WTC11 (cell line): Measurements from ENCODE around the gene UBE2J1. TPM values are rescaled to one million over a fixed set of nuclear protein-coding genes. Genes with fewer than 3 reads are reported as not detected.

Experiments
- ATAC-seq: fragments of 200-7000 bp; cut with Tn5 transposase; 2 replicates; pipeline ENCODE4 v1.10.0; 2021; ENCODE audit warnings: mild to moderate bottlenecking, moderate library complexity
- CTCF ChIA-PET: fragments of 300-600 bp; sonication (Branson Sonifier 250); formaldehyde crosslinking; loops from one replicate; lab custom pipeline; 2021; ENCODE audit warnings: antibody characterized with exemption; lab: Charles Lee
- POLR2A ChIA-PET: fragments of 350-600 bp; sonication (Branson Sonifier 250); formaldehyde crosslinking; loops from one replicate; lab custom pipeline; 2021; ENCODE audit warnings: antibody characterized with exemption; lab: Charles Lee
- DNase-seq: peaks from one replicate; pipeline ENCODE4 v3.0.0; 2021; ENCODE audit warnings: low spot score
- H3K27ac Mint-ChIP-seq: 2 replicates; pipeline ENCODE4 v1.8.0; 2021; ENCODE audit warnings: mixed read lengths
- H3K27me3 Mint-ChIP-seq: 2 replicates; pipeline ENCODE4 v1.8.0; 2021; ENCODE audit warnings: low read depth, mild to moderate bottlenecking, moderate library complexity, mixed read lengths
- H3K36me3 Mint-ChIP-seq: 2 replicates; pipeline ENCODE4 v1.8.0; 2021; ENCODE audit warnings: mixed read lengths
- H3K4me1 Mint-ChIP-seq: 2 replicates; pipeline ENCODE4 v1.8.0; 2022; ENCODE audit warnings: mixed read lengths
- H3K4me3 Mint-ChIP-seq: 2 replicates; pipeline ENCODE4 v1.8.0; 2021; ENCODE audit warnings: mild to moderate bottlenecking, moderate library complexity, mixed read lengths
- H3K9me3 Mint-ChIP-seq: 2 replicates; pipeline ENCODE4 v1.8.0; 2021; ENCODE audit warnings: mixed read lengths
- ATF1 ChIP-seq: sonication (generic); formaldehyde crosslinking; IDR thresholded peaks from 2 replicates; pipeline ENCODE4 v1.8.1; 2023; ENCODE audit warnings: mild to moderate bottlenecking, moderate library complexity, missing genetic modification reagents
- CTCF ChIP-seq: fragments of 200-600 bp; IDR thresholded peaks from 2 replicates; pipeline ENCODE4 v1.8.0; 2022; ENCODE audit warnings: antibody characterized with exemption
- E2F1 ChIP-seq: sonication (generic); formaldehyde crosslinking; IDR thresholded peaks from 2 replicates; pipeline ENCODE4 v1.8.0; 2022; ENCODE audit warnings: mild to moderate bottlenecking, missing genetic modification reagents
- E2F5 ChIP-seq: sonication (generic); formaldehyde crosslinking; IDR thresholded peaks from 2 replicates; pipeline ENCODE4 v1.8.1; 2022; ENCODE audit warnings: mild to moderate bottlenecking, moderate library complexity, missing genetic modification reagents
- EMX1 ChIP-seq: fragments of 250-450 bp; sonication (Bioruptor Pico); IDR thresholded peaks from 2 replicates; pipeline ENCODE4 v1.8.0; 2021; ENCODE audit warnings: mild to moderate bottlenecking
- GABPB1 ChIP-seq: sonication (generic); formaldehyde crosslinking; IDR thresholded peaks from 2 replicates; pipeline ENCODE4 v1.8.1; 2023; ENCODE audit warnings: mild to moderate bottlenecking, missing genetic modification reagents
- GTF2I ChIP-seq: fragments of 250-450 bp; sonication (Bioruptor Pico); conservative IDR thresholded peaks from 2 replicates; pipeline ENCODE4 v1.4.0; 2021; ENCODE audit warnings: mild to moderate bottlenecking
- HMGA2 ChIP-seq: fragments of 250-450 bp; sonication (Bioruptor Pico); IDR thresholded peaks from 2 replicates; pipeline ENCODE4 v1.4.0; 2021; ENCODE audit warnings: mild to moderate bottlenecking, moderate library complexity
- IRF2 ChIP-seq: sonication (generic); formaldehyde crosslinking; IDR thresholded peaks from 2 replicates; pipeline ENCODE4 v1.8.0; 2022; ENCODE audit warnings: low read depth, missing genetic modification reagents, borderline replicate concordance
- JAZF1 ChIP-seq: fragments of 250-450 bp; sonication (Bioruptor Pico); IDR thresholded peaks from 2 replicates; pipeline ENCODE4 v1.9.0; 2021; ENCODE audit warnings: moderate library complexity, mild to moderate bottlenecking, inconsistent platforms
- JUN ChIP-seq: sonication (generic); formaldehyde crosslinking; IDR thresholded peaks from 2 replicates; pipeline ENCODE4 v1.8.0; 2023; ENCODE audit warnings: mild to moderate bottlenecking, missing genetic modification reagents
- NR1H2 ChIP-seq: sonication (generic); formaldehyde crosslinking; IDR thresholded peaks from 2 replicates; pipeline ENCODE4 v1.9.0; 2021; ENCODE audit warnings: mild to moderate bottlenecking, moderate library complexity, missing genetic modification reagents
- PRDM15 ChIP-seq: sonication (generic); formaldehyde crosslinking; IDR thresholded peaks from 2 replicates; pipeline ENCODE4 v1.8.0; 2022; ENCODE audit warnings: missing genetic modification reagents
- ZNF317 ChIP-seq: sonication (generic); formaldehyde crosslinking; IDR thresholded peaks from 2 replicates; pipeline ENCODE4 v1.8.1; 2023; ENCODE audit warnings: low read depth, mild to moderate bottlenecking, moderate library complexity, missing genetic modification reagents, borderline replicate concordance
- ZNF416 ChIP-seq: fragments of 250-450 bp; sonication (Bioruptor Pico); IDR thresholded peaks from 2 replicates; pipeline ENCODE4 v1.9.0; 2021; ENCODE audit warnings: mild to moderate bottlenecking, inconsistent platforms
- total RNA-seq: library from RNA; stranded (reverse); gene quantifications from 3 replicates; pipeline ENCODE4 v1.2.3, GENCODE V29; 2021
- TF ChIP-seq, protein P1 (sequence below): sonication (generic); formaldehyde crosslinking; IDR thresholded peaks from 2 replicates; pipeline ENCODE4 v1.8.1; 2022; ENCODE audit warnings: low read depth, mild to moderate bottlenecking, moderate library complexity, missing genetic modification reagents, borderline replicate concordance
- TF ChIP-seq, protein P2 (sequence below): fragments of 250-450 bp; sonication (Bioruptor Pico); IDR thresholded peaks from 2 replicates; pipeline ENCODE4 v2.1.2; 2022; ENCODE audit warnings: mild to moderate bottlenecking, moderate library complexity
- TF ChIP-seq, protein P3 (sequence below): fragments of 250-450 bp; sonication (Bioruptor Pico); IDR thresholded peaks from 2 replicates; pipeline ENCODE4 v1.9.0; 2021; ENCODE audit warnings: mild to moderate bottlenecking
- TF ChIP-seq, protein P4 (sequence below): fragments of 250-450 bp; sonication (Bioruptor Pico); conservative IDR thresholded peaks from 2 replicates; pipeline ENCODE4 v1.9.0; 2021; ENCODE audit warnings: mild to moderate bottlenecking

The UBE2J1 gene
- total RNA-seq, 1 experiment from 2014 or later, result 12.3 TPM

- ATAC-seq, result no peak
- TF ChIP-seq ZNF317 (CRISPR knock-in tag), result no peak
- no peak overlapping the region for H3K27ac Mint-ChIP-seq
- no peak for DNase-seq
- ChIA-PET POLR2A (no interaction called here), CTCF (interaction anchor here (1.0 to 1.1 kb wide), 2 partner anchors 17 to 43 kb away, joined by 3 read pairs; no protein-coding TSS in a partner anchor)
- no peaks in the 10 kb centered on the region for H3K9me3 Mint-ChIP-seq
- peaks cover 3% of the 10 kb centered on the region for H3K36me3 Mint-ChIP-seq
- no peaks in the 10 kb centered on the region for H3K27me3 Mint-ChIP-seq
- H3K4me1 Mint-ChIP-seq, result peaks cover 4% of the 10 kb centered on the region
- H3K4me3 Mint-ChIP-seq, result no peak overlapping the region
These were observed 23.5 kb downstream of the UBE2J1 start for GRCh38 chr6:89328976-89329375.

- H3K27me3 Mint-ChIP-seq, result peaks cover 12% of the 10 kb centered on the region; the same call in 1 of the 2 replicates
- no peak overlapping the region for H3K27ac Mint-ChIP-seq
- CTCF ChIA-PET, result interaction anchor here (1.0 kb wide), 1 partner anchor 341 kb away, joined by 4 read pairs; no protein-coding TSS in a partner anchor
- no peak for TF ChIP-seq ZNF416
- no peak for TF ChIP-seq JAZF1 (CRISPR knock-in tag)
- TF ChIP-seq, protein P1, sequence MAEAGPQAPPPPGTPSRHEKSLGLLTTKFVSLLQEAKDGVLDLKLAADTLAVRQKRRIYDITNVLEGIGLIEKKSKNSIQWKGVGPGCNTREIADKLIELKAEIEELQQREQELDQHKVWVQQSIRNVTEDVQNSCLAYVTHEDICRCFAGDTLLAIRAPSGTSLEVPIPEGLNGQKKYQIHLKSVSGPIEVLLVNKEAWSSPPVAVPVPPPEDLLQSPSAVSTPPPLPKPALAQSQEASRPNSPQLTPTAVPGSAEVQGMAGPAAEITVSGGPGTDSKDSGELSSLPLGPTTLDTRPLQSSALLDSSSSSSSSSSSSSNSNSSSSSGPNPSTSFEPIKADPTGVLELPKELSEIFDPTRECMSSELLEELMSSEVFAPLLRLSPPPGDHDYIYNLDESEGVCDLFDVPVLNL (CRISPR knock-in tag), result no peak
- TF ChIP-seq, protein P2, sequence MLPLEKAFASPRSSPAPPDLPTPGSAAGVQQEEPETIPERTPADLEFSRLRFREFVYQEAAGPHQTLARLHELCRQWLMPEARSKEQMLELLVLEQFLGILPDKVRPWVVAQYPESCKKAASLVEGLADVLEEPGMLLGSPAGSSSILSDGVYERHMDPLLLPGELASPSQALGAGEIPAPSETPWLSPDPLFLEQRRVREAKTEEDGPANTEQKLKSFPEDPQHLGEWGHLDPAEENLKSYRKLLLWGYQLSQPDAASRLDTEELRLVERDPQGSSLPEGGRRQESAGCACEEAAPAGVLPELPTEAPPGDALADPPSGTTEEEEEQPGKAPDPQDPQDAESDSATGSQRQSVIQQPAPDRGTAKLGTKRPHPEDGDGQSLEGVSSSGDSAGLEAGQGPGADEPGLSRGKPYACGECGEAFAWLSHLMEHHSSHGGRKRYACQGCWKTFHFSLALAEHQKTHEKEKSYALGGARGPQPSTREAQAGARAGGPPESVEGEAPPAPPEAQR (CRISPR knock-in tag), result no peak
- TF ChIP-seq E2F5 (CRISPR knock-in tag), result no peak
- no peak for TF ChIP-seq EMX1 (CRISPR knock-in tag)
- TF ChIP-seq, protein P3, sequence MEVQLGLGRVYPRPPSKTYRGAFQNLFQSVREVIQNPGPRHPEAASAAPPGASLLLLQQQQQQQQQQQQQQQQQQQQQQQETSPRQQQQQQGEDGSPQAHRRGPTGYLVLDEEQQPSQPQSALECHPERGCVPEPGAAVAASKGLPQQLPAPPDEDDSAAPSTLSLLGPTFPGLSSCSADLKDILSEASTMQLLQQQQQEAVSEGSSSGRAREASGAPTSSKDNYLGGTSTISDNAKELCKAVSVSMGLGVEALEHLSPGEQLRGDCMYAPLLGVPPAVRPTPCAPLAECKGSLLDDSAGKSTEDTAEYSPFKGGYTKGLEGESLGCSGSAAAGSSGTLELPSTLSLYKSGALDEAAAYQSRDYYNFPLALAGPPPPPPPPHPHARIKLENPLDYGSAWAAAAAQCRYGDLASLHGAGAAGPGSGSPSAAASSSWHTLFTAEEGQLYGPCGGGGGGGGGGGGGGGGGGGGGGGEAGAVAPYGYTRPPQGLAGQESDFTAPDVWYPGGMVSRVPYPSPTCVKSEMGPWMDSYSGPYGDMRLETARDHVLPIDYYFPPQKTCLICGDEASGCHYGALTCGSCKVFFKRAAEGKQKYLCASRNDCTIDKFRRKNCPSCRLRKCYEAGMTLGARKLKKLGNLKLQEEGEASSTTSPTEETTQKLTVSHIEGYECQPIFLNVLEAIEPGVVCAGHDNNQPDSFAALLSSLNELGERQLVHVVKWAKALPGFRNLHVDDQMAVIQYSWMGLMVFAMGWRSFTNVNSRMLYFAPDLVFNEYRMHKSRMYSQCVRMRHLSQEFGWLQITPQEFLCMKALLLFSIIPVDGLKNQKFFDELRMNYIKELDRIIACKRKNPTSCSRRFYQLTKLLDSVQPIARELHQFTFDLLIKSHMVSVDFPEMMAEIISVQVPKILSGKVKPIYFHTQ (CRISPR knock-in tag), result no peak
- no peak for TF ChIP-seq E2F1 (CRISPR knock-in tag)
- no peak for TF ChIP-seq HMGA2 (CRISPR knock-in tag)
- TF ChIP-seq GABPB1 (CRISPR knock-in tag), result no peak
- no peak for TF ChIP-seq PRDM15 (CRISPR knock-in tag)
- TF ChIP-seq, protein P4, sequence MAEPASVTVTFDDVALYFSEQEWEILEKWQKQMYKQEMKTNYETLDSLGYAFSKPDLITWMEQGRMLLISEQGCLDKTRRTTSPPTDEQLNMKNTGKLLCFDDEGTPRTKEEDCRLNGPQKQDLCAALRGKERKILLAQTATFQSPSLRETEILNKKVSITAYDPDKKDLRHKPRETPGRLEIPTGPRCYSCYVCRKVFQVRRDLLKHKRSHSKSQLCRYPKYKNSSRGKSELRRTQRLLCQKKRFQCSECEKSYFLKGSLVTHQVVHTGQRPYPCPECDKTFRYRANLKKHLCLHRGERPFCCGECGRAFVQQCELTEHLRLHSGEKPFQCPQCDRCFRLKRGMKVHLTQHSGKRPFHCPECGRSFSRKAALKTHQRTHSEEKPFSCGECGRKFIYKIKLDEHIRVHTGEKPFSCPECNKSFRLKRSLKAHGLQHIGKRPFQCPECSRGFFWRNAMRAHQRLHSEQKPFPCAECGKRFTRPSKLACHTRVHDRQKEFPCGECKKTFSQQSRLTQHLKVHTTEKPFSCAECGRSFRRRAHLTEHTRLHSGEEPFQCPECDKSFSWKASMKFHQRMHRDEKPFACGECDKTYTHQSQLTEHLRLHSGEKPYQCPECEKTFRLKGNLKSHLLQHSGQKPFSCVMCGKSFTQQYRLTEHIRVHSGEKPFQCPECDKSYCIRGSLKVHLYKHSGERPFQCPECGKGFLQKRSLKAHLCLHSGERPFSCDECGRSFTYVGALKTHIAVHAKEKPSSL, result no peak
- TF ChIP-seq JUN, result no peak
- no peak for TF ChIP-seq IRF2 (CRISPR knock-in tag)
- TF ChIP-seq CTCF, result no peak
- TF ChIP-seq GTF2I (CRISPR knock-in tag), result no peak
- TF ChIP-seq ATF1 (CRISPR knock-in tag), result no peak
- no peak for TF ChIP-seq NR1H2 (CRISPR knock-in tag)
These were observed 28.2 kb downstream of the UBE2J1 start for GRCh38 chr6:89324304-89324703.

More at GRCh38 chr6:89324304-89324703, 28.2 kb downstream of the UBE2J1 start:
- POLR2A ChIA-PET, result no interaction called here
- Mint-ChIP-seq H3K4me1 (peaks cover 14% of the 10 kb centered on the region), H3K9me3 (peaks cover 35% of the 10 kb centered on the region), H3K36me3 (peaks cover 31% of the 10 kb centered on the region), H3K4me3 (no peak overlapping the region)
- DNase-seq (no peak), ATAC-seq (no peak)
